MV-4-11 (cell line): ENCODE results near the gene THOC2.
"Not testable (repeated sequence)": the region's sequence is repeated elsewhere in the genome, so short reads cannot be mapped to it uniquely, and the experiment has no call there.

Source experiments
- DNase-seq: peaks from one replicate; lab custom pipeline; 2025; lab: John Stamatoyannopoulos, UW

Gene THOC2

GRCh38 chrX:123664467-123665167, 68.2 kb downstream of the THOC2 start:
- not testable (repeated sequence) for DNase-seq

- not testable (repeated sequence) for DNase-seq
Observed at GRCh38 chrX:123663720-123664119, 69.1 kb downstream of the THOC2 start.

GRCh38 chrX:123656507-123656906, 76.3 kb downstream of the THOC2 start:
- not testable (repeated sequence) for DNase-seq

GRCh38 chrX:123648811-123649181, 84.1 kb downstream of the THOC2 start:
- DNase-seq = not testable (repeated sequence)

GRCh38 chrX:123648028-123648810, 84.6 kb downstream of the THOC2 start:
- DNase-seq = no peak

GRCh38 chrX:123647244-123647643, 85.6 kb downstream of the THOC2 start:
- DNase-seq = no peak

GRCh38 chrX:123629502-123629901, 103.3 kb downstream of the THOC2 start:
- DNase-seq = no peak

- no peak for DNase-seq
Observed at GRCh38 chrX:123626962-123627361, 105.9 kb downstream of the THOC2 start.

- DNase-seq = no peak
Observed at GRCh38 chrX:123625952-123626351, 106.9 kb downstream of the THOC2 start.

GRCh38 chrX:123625477-123625876, 107.4 kb downstream of the THOC2 start:
- no peak for DNase-seq

- DNase-seq = no peak
Observed at GRCh38 chrX:123617007-123617406, 115.8 kb downstream of the THOC2 start.

GRCh38 chrX:123610915-123611314, 121.9 kb downstream of the THOC2 start:
- no peak for DNase-seq

GRCh38 chrX:123607806-123608205, 125.0 kb downstream of the THOC2 start:
- no peak for DNase-seq

- DNase-seq = no peak
Observed at GRCh38 chrX:123607270-123607669, 125.6 kb downstream of the THOC2 start.

GRCh38 chrX:123603491-123603890, 129.4 kb downstream of the THOC2 start:
- no peak for DNase-seq

GRCh38 chrX:123601437-123601836, 131.4 kb downstream of the THOC2 start:
- no peak for DNase-seq

GRCh38 chrX:123600181-123600580, 132.7 kb downstream of the THOC2 start:
- DNase-seq = no peak

- no peak for DNase-seq
Observed at GRCh38 chrX:123590842-123591486, 141.9 kb downstream of the THOC2 start.

- DNase-seq = no peak
Observed at GRCh38 chrX:123588723-123589122, 144.1 kb downstream of the THOC2 start.

GRCh38 chrX:123581586-123581985, 151.3 kb downstream of the THOC2 start:
- no peak for DNase-seq

GRCh38 chrX:123580792-123581191, 152.1 kb downstream of the THOC2 start:
- DNase-seq = no peak

- DNase-seq = not testable (repeated sequence)
Observed at GRCh38 chrX:123574027-123574426, 158.8 kb downstream of the THOC2 start.

GRCh38 chrX:123570011-123570590, 162.8 kb downstream of the THOC2 start:
- no peak for DNase-seq
